ENCODE data around the gene TGDS.

- TF ChIP-seq POLR2A (IDR thresholded peaks at IDR 0.05) (no peak), CTCF (IDR thresholded peaks at IDR 0.05) (no peak)
Measured at GRCh38 chr13:94598281-94598680, 2.3 kb upstream of the TGDS start.
